Neural cell (in vitro differentiated cells): ENCODE results near the gene SHF. TPM values are rescaled to one million over a fixed set of nuclear protein-coding genes. Genes with fewer than 3 reads are reported as not detected.

ENCODE experiments used
- H2AFZ ChIP-seq: fragments of 200-600, 300-800 bp; sonication (generic), shearing (Covaris generic); 2 replicates; pipeline ENCODE4 v1.6.0; 2014; ENCODE audit warnings: low read depth, mild to moderate bottlenecking, antibody characterized with exemption, low read length, moderate library complexity
- H3F3A ChIP-seq: fragments of 200-600 bp; shearing (Covaris generic); 2 replicates; pipeline ENCODE4 v1.6.1; 2016; ENCODE audit warnings: mild to moderate bottlenecking, moderate library complexity, mixed read lengths, antibody characterized with exemption, low read length; ENCODE audit not compliant: insufficient read depth, poor library complexity, severe bottlenecking
- H3K27ac ChIP-seq: fragments of 200-600, 300-800 bp; sonication (generic), shearing (Covaris generic); 2 replicates; pipeline ENCODE4 v1.5.1; 2014; ENCODE audit warnings: mild to moderate bottlenecking, low read length, moderate library complexity
- H3K27me3 ChIP-seq: fragments of 300-800, 200-600 bp; sonication (generic), shearing (Covaris generic); 2 replicates; pipeline ENCODE4 v1.6.0; 2014; ENCODE audit warnings: mild to moderate bottlenecking, low read depth, low read length, moderate library complexity; ENCODE audit not compliant: insufficient read depth
- H3K36me3 ChIP-seq: fragments of 300-800, 200-600 bp; sonication (generic), shearing (Covaris generic); 2 replicates; pipeline ENCODE4 v1.5.1; 2014; ENCODE audit warnings: mild to moderate bottlenecking, antibody characterized with exemption, low read length, moderate library complexity; ENCODE audit not compliant: insufficient read depth
- H3K4me2 ChIP-seq: fragments of 300-800, 200-600 bp; sonication (generic), shearing (Covaris generic); 2 replicates; pipeline ENCODE4 v1.6.0; 2014; ENCODE audit warnings: mild to moderate bottlenecking, low read length
- H3K4me3 ChIP-seq: fragments of 300-800, 200-600 bp; sonication (generic), shearing (Covaris generic); 2 replicates; pipeline ENCODE4 v1.5.1; 2014; ENCODE audit warnings: mild to moderate bottlenecking, low read length, moderate library complexity
- H3K79me2 ChIP-seq: fragments of 200-600 bp; shearing (Covaris generic); replicated peaks from 2 replicates; pipeline ENCODE4 v1.6.0; 2014; ENCODE audit warnings: mild to moderate bottlenecking, low read length, moderate library complexity; ENCODE audit not compliant: insufficient read depth
- H3K9ac ChIP-seq: fragments of 300-800, 200-600 bp; sonication (generic), shearing (Covaris generic); 2 replicates; pipeline ENCODE4 v1.6.1; 2016; ENCODE audit warnings: mild to moderate bottlenecking, low read length, mixed read lengths
- H3K9me2 ChIP-seq: fragments of 200-600 bp; shearing (Covaris generic); 2 replicates; pipeline ENCODE4 v1.6.1; 2016; ENCODE audit warnings: mild to moderate bottlenecking, low read length, mixed read lengths; ENCODE audit not compliant: insufficient read depth
- H3K9me3 ChIP-seq: fragments of 200-600, 300-800 bp; sonication (generic), shearing (Covaris generic); 2 replicates; pipeline ENCODE4 v1.6.1; 2016; ENCODE audit warnings: mild to moderate bottlenecking, mixed run types, low read length, moderate library complexity, mixed read lengths
- H4K20me1 ChIP-seq: fragments of 200-600 bp; shearing (Covaris generic); 2 replicates; pipeline ENCODE4 v1.6.1; 2016; ENCODE audit warnings: mild to moderate bottlenecking, mixed run types; ENCODE audit not compliant: insufficient read depth
- EP300 ChIP-seq: fragments of 450-650 bp; conservative IDR thresholded peaks from 2 replicates; pipeline ENCODE4 v1.6.1; 2014; ENCODE audit warnings: antibody characterized with exemption, mild to moderate bottlenecking, moderate library complexity; ENCODE audit not compliant: poor library complexity, severe bottlenecking
- EZH2 ChIP-seq: fragments of 200-600, 300-800 bp; shearing (Covaris generic), sonication (generic); IDR thresholded peaks from 2 replicates; pipeline ENCODE4 v1.6.1; 2014; ENCODE audit warnings: antibody characterized with exemption, low read length, borderline replicate concordance, mild to moderate bottlenecking; ENCODE audit not compliant: insufficient read depth, poor library complexity, severe bottlenecking
- MXI1 ChIP-seq: fragments of 450-650 bp; conservative IDR thresholded peaks from 2 replicates; pipeline ENCODE4 v1.6.1; 2014; ENCODE audit warnings: antibody characterized with exemption, mild to moderate bottlenecking; ENCODE audit not compliant: poor library complexity, severe bottlenecking
- POLR2AphosphoS5 ChIP-seq: IDR thresholded peaks from 2 replicates; pipeline ENCODE4 v1.6.1; 2012
- RAD21 ChIP-seq: fragments of 450-650 bp; conservative IDR thresholded peaks from 2 replicates; pipeline ENCODE4 v1.6.1; 2014; ENCODE audit warnings: antibody characterized with exemption, mild to moderate bottlenecking, moderate library complexity
- SMC3 ChIP-seq: fragments of 450-650 bp; conservative IDR thresholded peaks from 2 replicates; pipeline ENCODE4 v1.6.1; 2014; ENCODE audit warnings: antibody characterized with exemption, mild to moderate bottlenecking, moderate library complexity; ENCODE audit not compliant: poor library complexity
- TAF1 ChIP-seq: IDR thresholded peaks from 2 replicates; pipeline ENCODE4 v1.6.1; 2012; ENCODE audit warnings: low read depth
- polyA plus RNA-seq: library from polyadenylated mRNA; depleted of rRNA; stranded (reverse); fragments of >200 nt; gene quantifications from 2 replicates; pipeline ENCODE4 v1.2.3, GENCODE V29; 2014
- TF ChIP-seq, protein P1 (sequence below): fragments of 450-650 bp; IDR thresholded peaks from 2 replicates; pipeline ENCODE4 v1.5.1; 2014; ENCODE audit warnings: antibody characterized with exemption, mild to moderate bottlenecking, moderate library complexity; ENCODE audit not compliant: poor library complexity, severe bottlenecking
- TF ChIP-seq, protein P2 (sequence below): IDR thresholded peaks from 2 replicates; pipeline ENCODE4 v1.6.1; 2012; ENCODE audit warnings: borderline replicate concordance

SHF gene
- polyA plus RNA-seq, 1 donor from 2014 or later = 41.5 TPM

DNA sequence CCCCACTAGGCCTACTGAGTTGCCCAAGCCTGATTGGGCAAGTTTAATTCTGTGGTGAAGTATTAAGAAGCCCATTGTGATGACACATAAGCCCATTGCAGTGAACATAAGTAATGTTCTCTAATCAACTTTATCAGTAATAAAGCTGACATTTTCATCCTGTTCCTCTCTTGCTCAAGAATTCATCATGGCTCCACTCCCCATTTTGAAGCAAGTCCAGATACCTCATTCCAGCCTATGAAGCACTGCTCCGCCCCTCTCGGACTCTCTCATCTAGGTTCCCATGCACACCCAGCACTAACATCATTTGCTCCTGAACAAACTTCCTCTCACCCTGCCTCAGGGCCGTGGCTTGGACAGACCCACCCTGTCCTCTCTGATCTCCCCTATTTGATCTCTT, 10.5 kb downstream of the SHF start:
- H3K9me3 ChIP-seq = no peaks in the 10 kb centered on the region
- TF ChIP-seq RAD21 (no peak), POLR2AphosphoS5 (no peak), SMC3 (no peak), TAF1 (no peak), MXI1 (no peak), EZH2 (no peak), EP300 (no peak)
- TF ChIP-seq, protein P1, sequence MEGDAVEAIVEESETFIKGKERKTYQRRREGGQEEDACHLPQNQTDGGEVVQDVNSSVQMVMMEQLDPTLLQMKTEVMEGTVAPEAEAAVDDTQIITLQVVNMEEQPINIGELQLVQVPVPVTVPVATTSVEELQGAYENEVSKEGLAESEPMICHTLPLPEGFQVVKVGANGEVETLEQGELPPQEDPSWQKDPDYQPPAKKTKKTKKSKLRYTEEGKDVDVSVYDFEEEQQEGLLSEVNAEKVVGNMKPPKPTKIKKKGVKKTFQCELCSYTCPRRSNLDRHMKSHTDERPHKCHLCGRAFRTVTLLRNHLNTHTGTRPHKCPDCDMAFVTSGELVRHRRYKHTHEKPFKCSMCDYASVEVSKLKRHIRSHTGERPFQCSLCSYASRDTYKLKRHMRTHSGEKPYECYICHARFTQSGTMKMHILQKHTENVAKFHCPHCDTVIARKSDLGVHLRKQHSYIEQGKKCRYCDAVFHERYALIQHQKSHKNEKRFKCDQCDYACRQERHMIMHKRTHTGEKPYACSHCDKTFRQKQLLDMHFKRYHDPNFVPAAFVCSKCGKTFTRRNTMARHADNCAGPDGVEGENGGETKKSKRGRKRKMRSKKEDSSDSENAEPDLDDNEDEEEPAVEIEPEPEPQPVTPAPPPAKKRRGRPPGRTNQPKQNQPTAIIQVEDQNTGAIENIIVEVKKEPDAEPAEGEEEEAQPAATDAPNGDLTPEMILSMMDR = no peak
- TF ChIP-seq, protein P2, sequence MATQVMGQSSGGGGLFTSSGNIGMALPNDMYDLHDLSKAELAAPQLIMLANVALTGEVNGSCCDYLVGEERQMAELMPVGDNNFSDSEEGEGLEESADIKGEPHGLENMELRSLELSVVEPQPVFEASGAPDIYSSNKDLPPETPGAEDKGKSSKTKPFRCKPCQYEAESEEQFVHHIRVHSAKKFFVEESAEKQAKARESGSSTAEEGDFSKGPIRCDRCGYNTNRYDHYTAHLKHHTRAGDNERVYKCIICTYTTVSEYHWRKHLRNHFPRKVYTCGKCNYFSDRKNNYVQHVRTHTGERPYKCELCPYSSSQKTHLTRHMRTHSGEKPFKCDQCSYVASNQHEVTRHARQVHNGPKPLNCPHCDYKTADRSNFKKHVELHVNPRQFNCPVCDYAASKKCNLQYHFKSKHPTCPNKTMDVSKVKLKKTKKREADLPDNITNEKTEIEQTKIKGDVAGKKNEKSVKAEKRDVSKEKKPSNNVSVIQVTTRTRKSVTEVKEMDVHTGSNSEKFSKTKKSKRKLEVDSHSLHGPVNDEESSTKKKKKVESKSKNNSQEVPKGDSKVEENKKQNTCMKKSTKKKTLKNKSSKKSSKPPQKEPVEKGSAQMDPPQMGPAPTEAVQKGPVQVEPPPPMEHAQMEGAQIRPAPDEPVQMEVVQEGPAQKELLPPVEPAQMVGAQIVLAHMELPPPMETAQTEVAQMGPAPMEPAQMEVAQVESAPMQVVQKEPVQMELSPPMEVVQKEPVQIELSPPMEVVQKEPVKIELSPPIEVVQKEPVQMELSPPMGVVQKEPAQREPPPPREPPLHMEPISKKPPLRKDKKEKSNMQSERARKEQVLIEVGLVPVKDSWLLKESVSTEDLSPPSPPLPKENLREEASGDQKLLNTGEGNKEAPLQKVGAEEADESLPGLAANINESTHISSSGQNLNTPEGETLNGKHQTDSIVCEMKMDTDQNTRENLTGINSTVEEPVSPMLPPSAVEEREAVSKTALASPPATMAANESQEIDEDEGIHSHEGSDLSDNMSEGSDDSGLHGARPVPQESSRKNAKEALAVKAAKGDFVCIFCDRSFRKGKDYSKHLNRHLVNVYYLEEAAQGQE = no peak
- no peaks in the 10 kb centered on the region for H3F3A ChIP-seq
- H3K27ac ChIP-seq = no peak overlapping the region
- no peaks in the 10 kb centered on the region for H4K20me1 ChIP-seq
- H2AFZ ChIP-seq = no peak overlapping the region
- no peak overlapping the region for H3K9ac ChIP-seq
- H3K4me2 ChIP-seq = no peak overlapping the region
- no peak overlapping the region for H3K4me3 ChIP-seq
- no peaks in the 10 kb centered on the region for H3K9me2 ChIP-seq
- no peaks in the 10 kb centered on the region for H3K36me3 ChIP-seq
- peaks cover 39% of the 10 kb centered on the region for H3K79me2 ChIP-seq
- H3K27me3 ChIP-seq = no peaks in the 10 kb centered on the region

DNA sequence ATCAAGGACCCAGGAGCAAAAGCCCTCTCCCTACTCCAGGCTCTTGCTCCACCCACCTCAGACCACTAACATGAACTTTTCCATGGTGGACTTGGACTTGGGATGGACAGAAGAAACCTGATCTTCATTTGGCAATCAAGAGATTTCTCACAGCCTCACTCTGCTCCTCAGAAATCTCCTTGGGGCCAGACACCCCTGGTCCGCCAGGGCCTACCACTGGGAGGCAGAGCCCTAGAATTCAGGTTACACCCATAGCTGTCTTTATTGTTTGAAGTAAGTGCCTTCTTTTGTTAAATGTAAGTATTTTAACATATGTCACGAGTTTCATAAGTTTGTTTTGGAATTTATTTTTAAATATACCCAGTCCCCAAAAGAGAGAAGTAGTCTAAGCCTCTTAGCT, 13.2 kb downstream of the SHF start:
- no peaks in the 10 kb centered on the region for H3K36me3 ChIP-seq
- no peaks in the 10 kb centered on the region for H3K9me3 ChIP-seq

More for the DNA sequence above, 13.2 kb downstream of the SHF start:
- Histone ChIP-seq H3K79me2 (peaks cover 12% of the 10 kb centered on the region), H3F3A (no peaks in the 10 kb centered on the region), H3K27me3 (no peaks in the 10 kb centered on the region), H3K9me2 (no peaks in the 10 kb centered on the region), H4K20me1 (no peaks in the 10 kb centered on the region), H3K4me3 (no peak overlapping the region), H3K9ac (no peak overlapping the region), H3K27ac (no peak overlapping the region), H2AFZ (no peak overlapping the region), H3K4me2 (no peak overlapping the region)
- TF ChIP-seq SMC3 (no peak), EP300 (no peak), TAF1 (no peak), POLR2AphosphoS5 (no peak)
- TF ChIP-seq, protein P2 = no peak
- TF ChIP-seq, protein P1 = no peak
